Measurements from ENCODE around the gene STAP2. TPM values are rescaled to one million over a fixed set of nuclear protein-coding genes. Genes with fewer than 3 reads are reported as not detected.

Gene STAP2
- total and polyA plus RNA-seq, 4 donors, result 24.4 to 32.6 (median 27.3) TPM

DNA sequence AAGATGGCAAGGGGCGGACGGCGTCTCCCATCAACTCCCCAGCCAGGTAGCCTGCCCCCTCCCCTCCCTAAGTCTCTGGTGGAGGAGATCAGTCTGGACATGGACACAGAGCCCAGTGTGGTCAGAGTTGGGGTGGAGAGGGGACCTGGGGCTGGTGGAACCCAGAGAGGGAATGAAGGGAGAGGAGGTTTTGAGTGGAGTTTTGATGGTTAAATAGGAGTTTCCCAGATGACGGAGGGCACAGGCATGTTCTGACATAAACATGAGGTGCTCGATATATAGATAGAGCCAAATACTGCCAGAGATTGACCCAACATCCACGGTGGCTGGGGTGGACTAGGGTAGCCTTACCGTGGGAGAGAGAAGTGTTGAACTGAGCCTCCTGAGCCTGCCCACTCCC, 20.2 kb downstream of the STAP2 start:
- Histone ChIP-seq H3K9me3 (ENCODE audit: control insufficient read depth in 4 of 4, insufficient read depth in 3 of 4, low read length in 3 of 4) (no peaks in the 10 kb centered on the region), H3K9ac (ENCODE audit: insufficient read depth in 1 of 2, low read length in 2 of 2) (no peak overlapping the region), H3K36me3 (ENCODE audit: control insufficient read depth in 4 of 4, insufficient read depth in 4 of 4, low read length in 4 of 4) (no peaks in the 10 kb centered on the region), H3K4me1 (ENCODE audit: control insufficient read depth in 5 of 5, insufficient read depth in 5 of 5, low read length in 5 of 5) (no peaks in the 10 kb centered on the region), H3K27ac (ENCODE audit: low read depth in 1 of 2, low read length in 1 of 2) (no peak overlapping the region), H3K4me3 (no peak overlapping the region), H3K27me3 (ENCODE audit: control insufficient read depth in 3 of 3, insufficient read depth in 3 of 3, low read length in 2 of 3) (no peaks in the 10 kb centered on the region)
- no peak for ATAC-seq (ENCODE audit: insufficient read depth, low FRiP score)
- TF ChIP-seq, protein P1, sequence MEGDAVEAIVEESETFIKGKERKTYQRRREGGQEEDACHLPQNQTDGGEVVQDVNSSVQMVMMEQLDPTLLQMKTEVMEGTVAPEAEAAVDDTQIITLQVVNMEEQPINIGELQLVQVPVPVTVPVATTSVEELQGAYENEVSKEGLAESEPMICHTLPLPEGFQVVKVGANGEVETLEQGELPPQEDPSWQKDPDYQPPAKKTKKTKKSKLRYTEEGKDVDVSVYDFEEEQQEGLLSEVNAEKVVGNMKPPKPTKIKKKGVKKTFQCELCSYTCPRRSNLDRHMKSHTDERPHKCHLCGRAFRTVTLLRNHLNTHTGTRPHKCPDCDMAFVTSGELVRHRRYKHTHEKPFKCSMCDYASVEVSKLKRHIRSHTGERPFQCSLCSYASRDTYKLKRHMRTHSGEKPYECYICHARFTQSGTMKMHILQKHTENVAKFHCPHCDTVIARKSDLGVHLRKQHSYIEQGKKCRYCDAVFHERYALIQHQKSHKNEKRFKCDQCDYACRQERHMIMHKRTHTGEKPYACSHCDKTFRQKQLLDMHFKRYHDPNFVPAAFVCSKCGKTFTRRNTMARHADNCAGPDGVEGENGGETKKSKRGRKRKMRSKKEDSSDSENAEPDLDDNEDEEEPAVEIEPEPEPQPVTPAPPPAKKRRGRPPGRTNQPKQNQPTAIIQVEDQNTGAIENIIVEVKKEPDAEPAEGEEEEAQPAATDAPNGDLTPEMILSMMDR (IDR thresholded peaks at IDR 0.05; ENCODE audit: control extremely low read depth, extremely low read depth), result no peak
- WGBS, 2 donors, result 92 to 98% methylated on average over 7 of the region's 7 CpGs
- DNase-seq, result no peak

DNA sequence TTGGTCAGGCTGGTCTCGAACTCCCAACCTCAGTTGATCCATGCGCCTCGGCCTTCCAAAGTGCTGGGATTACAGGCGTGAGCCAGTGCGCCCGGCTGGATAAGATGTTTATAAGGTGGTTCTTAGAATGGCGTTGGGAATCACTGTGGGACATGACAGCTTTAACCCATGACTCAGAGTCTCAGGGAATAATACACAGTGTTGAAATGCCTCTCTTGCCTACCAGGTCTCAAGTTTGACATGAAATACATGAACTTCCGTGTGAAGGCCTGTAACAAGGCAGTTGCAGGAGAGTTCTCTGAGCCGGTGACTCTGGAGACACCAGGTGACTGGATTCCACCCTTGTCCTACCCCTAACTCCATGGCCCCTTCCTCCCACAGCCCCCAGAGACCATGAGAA, 21.7 kb downstream of the STAP2 start:
- Histone ChIP-seq H3K9me3 (ENCODE audit: control insufficient read depth in 4 of 4, insufficient read depth in 3 of 4, low read length in 3 of 4) (peaks cover 0 to under 1% (median 0%) of the 10 kb centered on the region in 4 donors), H3K4me1 (ENCODE audit: control insufficient read depth in 5 of 5, insufficient read depth in 5 of 5, low read length in 5 of 5) (no peaks in the 10 kb centered on the region), H3K36me3 (ENCODE audit: control insufficient read depth in 4 of 4, insufficient read depth in 4 of 4, low read length in 4 of 4) (no peaks in the 10 kb centered on the region), H3K27ac (ENCODE audit: low read depth in 1 of 2, low read length in 1 of 2) (no peak overlapping the region), H3K27me3 (ENCODE audit: control insufficient read depth in 3 of 3, insufficient read depth in 3 of 3, low read length in 2 of 3) (no peaks in the 10 kb centered on the region), H3K4me3 (no peak overlapping the region), H3K9ac (ENCODE audit: insufficient read depth in 1 of 2, low read length in 2 of 2) (no peak overlapping the region)
- TF ChIP-seq, protein P1 (IDR thresholded peaks at IDR 0.05; ENCODE audit: control extremely low read depth, extremely low read depth), result no peak
- DNase-seq (no peak), ATAC-seq (ENCODE audit: insufficient read depth, low FRiP score) (no peak)
- WGBS, 2 donors, result 90 to 93% methylated on average over 9 of the region's 9 CpGs

DNA sequence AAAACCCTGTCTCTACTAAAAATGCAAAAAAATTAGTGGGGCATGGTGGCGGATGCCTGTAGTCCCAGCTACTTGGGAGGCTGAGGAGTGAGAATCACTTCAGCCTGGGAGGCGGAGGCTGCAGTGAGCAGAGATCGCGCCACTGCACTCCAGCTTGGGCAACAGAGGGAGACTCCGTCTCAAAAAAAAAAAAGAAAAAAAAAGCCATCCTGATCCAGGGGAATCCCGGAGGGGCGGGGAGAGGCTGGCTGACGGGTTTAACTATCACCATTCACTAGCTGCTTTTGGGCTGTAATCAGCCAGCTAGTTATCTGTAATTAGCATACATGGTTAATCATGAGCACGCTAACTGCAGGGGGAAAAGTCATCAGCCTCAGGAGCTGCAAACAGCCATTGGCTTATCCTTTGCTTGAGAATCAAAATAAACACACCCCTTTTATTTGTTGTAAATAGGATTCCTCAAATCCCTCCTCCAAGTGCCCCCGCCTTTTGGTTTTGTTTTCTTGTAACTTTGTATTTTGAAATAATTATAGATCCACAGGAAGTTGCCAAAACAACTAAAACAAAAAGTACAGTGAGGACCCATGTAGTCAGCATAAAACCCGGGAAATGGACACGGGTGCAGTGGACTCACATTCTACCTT, 24.7 kb downstream of the STAP2 start:
- Histone ChIP-seq H3K9ac (ENCODE audit: insufficient read depth in 1 of 2, low read length in 2 of 2) (no peak overlapping the region), H3K36me3 (ENCODE audit: control insufficient read depth in 4 of 4, insufficient read depth in 4 of 4, low read length in 4 of 4) (no peaks in the 10 kb centered on the region), H3K4me1 (ENCODE audit: control insufficient read depth in 5 of 5, insufficient read depth in 5 of 5, low read length in 5 of 5) (no peaks in the 10 kb centered on the region), H3K9me3 (ENCODE audit: control insufficient read depth in 4 of 4, insufficient read depth in 3 of 4, low read length in 3 of 4) (peaks cover 0 to 4% (median 0%) of the 10 kb centered on the region in 4 donors), H3K27ac (ENCODE audit: low read depth in 1 of 2, low read length in 1 of 2) (no peak overlapping the region), H3K27me3 (ENCODE audit: control insufficient read depth in 3 of 3, insufficient read depth in 3 of 3, low read length in 2 of 3) (no peaks in the 10 kb centered on the region), H3K4me3 (no peak overlapping the region)
- no peak for DNase-seq
- TF ChIP-seq, protein P1 (IDR thresholded peaks at IDR 0.05; ENCODE audit: control extremely low read depth, extremely low read depth), result no peak
- 43 to 60% methylated on average over 12 of the region's 12 CpGs for WGBS, 2 donors
- ATAC-seq (ENCODE audit: insufficient read depth, low FRiP score), result no peak

Data from lung (tissue), 12 donors.